Stomach (tissue), 4 donors: ENCODE results near the gene SNX6.

Experiments used
- CTCF ChIP-seq, 7 experiments: fragments of 450-650 bp in 4 of 7; fragments of 200-600 bp in 3 of 7; sonication (generic) in 3 of 7; IDR thresholded peaks; one replicate each; pipeline ENCODE4 v1.5.1; 2016 to 2019; ENCODE audit warnings: antibody characterized with exemption in 7 of 7, control low read depth in 2 of 7, mild to moderate bottlenecking in 1 of 7
- EP300 ChIP-seq: sonication (generic); formaldehyde crosslinking; IDR thresholded peaks from one replicate; pipeline ENCODE4 v1.6.1; 2017; ENCODE audit warnings: antibody characterized with exemption
- POLR2A ChIP-seq, 4 donors: fragments of 450-650 bp; IDR thresholded peaks; one replicate each; pipeline ENCODE4 v1.6.1; 2016; ENCODE audit warnings: antibody characterized with exemption in 4 of 4, control low read depth in 2 of 4, mild to moderate bottlenecking in 1 of 4, moderate library complexity in 1 of 4

GRCh38 chr14:34623506-34623905, 6.4 kb downstream of the SNX6 start:
- no peak for TF ChIP-seq CTCF (IDR thresholded peaks at IDR 0.05)
- no peak for TF ChIP-seq POLR2A (IDR thresholded peaks at IDR 0.05)
- TF ChIP-seq EP300: no peak
